Fibroblast of skin of left biceps (primary cell): Measurements from ENCODE around the gene ASTE1.
"Not testable (repeated sequence)": the region's sequence is repeated elsewhere in the genome, so short reads cannot be mapped to it uniquely, and the experiment has no call there.

Experiments used
- DNase-seq, 2 experiments: peaks; one replicate each; pipeline ENCODE4 v3.0.0-alpha.2; 2013; ENCODE audit warnings: low read depth in 2 of 2

The ASTE1 gene, protein sequence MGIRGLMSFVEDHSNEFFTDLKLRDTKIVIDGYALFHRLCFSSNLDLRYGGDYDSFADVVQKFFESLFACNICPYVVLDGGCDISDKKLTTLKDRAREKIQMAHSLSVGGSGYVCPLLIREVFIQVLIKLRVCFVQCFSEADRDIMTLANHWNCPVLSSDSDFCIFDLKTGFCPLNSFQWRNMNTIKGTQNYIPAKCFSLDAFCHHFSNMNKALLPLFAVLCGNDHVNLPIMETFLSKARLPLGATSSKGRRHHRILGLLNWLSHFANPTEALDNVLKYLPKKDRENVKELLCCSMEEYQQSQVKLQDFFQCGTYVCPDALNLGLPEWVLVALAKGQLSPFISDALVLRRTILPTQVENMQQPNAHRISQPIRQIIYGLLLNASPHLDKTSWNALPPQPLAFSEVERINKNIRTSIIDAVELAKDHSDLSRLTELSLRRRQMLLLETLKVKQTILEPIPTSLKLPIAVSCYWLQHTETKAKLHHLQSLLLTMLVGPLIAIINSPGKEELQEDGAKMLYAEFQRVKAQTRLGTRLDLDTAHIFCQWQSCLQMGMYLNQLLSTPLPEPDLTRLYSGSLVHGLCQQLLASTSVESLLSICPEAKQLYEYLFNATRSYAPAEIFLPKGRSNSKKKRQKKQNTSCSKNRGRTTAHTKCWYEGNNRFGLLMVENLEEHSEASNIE

GRCh38 chr3:131026321-131027151, at the start of gene ASTE1, which contains the start of gene NEK11:
Gene ASTE1 (minus strand): TSS chr3:131026825. CDS start chr3:131025306, 1,519 bp downstream.
Gene NEK11 (plus strand): TSS chr3:131026877. CDS start chr3:131029709, 2,832 bp downstream.
- DNase-seq, result peak; percentile 40 to 50

DNA sequence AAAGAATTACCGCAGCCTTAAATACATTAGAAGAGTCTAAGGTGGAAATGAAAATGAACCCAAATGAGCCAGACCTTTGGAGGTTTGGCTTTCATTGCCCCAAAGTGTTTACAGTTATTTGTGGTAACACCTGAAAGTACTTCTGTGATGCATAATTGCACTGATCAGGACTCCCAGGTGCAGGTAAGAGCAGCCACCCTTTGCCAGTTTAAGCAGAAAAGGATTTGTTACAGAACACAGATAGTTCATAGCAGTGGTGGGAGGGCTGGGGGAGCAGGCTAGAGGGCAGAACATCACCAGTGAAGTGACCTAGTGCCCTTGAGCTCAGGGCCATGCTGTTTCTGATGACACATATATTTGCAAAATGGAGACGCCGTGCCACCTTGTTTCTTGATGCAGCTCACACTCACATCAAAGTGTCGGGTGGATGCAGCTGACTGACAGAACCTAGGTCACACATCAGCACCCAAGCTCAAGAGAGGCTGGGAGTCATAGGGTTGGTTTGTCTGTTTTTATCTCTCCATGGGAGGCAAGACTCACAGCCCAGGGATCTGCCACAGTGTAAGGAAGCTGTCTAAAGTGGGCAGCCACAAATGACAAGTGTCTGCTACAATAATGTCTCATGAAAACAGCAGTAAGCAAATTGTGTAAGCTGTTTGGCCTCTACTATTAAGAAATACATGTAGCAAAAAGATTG, 49.2 kb upstream of the ASTE1 start:
- DNase-seq, result no peak

DNA sequence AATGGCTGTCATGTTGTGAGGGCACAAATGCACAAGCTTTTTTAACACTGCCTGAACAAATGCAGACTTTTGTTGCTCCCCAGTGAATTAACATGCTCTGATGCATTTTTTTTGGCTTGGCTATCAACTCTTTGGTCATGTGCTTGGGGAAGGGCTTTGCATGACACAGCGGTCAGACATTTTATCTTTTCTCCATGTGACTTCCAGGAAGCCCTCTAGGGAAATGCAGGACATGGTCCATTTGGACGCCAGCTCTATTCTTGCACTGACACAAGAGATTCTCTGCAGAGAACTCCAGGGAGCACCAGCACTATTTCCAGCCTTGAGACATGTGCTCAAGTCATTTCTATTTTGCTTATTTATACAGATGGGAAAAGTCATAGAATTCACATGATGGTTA, 46.2 kb upstream of the ASTE1 start:
- DNase-seq, result no peak

DNA sequence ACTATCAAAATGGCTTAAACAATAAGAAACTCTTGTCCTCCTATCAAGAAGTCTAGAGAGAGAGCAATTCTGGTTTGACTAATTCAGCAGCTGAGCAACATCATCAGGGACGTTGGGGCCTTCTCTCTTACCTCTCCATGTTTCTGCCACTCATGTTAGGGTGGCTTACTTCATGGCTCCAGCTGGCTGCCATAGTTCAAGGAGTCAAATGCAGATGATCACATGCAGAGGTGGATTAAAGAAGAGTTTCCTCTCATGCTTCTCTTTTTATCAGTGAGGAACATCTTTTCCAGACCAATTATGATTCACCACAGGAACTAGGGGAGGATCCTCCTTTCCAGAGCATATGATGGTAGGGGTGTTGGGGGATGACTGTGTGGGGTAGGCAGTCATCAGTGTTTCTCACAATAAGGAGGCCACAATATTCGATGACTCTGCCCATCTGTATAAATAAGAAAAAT, 45.5 kb upstream of the ASTE1 start:
- no peak for DNase-seq

DNA sequence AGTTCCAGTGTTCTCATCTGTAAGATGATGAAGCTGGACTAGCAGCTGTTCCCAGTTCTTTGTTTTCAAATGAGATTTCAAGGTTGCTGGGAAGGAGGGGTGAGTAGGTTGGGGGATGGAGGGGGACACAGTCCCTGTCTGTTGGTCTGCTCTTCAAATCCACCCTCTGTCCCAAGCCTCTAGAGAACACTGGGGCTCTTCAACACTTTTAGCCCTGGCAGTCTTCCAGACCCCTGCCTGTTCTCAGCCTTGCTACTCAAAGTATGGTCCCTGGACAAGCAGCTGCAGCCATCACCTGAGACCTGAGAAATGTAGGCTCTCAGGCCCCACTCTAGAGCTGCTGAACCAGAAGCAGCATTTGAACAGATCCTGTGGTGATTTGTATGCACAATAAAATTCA, 41.4 kb upstream of the ASTE1 start:
- no peak for DNase-seq

GRCh38 chr3:131053043-131053859, 26.6 kb upstream of the ASTE1 start:
- DNase-seq, result no peak

- no peak for DNase-seq
These were observed 23.4 kb upstream of the ASTE1 start for GRCh38 chr3:131050001-131050400.

- DNase-seq, result no peak
These were observed 21.4 kb upstream of the ASTE1 start for GRCh38 chr3:131048030-131048429.

DNA sequence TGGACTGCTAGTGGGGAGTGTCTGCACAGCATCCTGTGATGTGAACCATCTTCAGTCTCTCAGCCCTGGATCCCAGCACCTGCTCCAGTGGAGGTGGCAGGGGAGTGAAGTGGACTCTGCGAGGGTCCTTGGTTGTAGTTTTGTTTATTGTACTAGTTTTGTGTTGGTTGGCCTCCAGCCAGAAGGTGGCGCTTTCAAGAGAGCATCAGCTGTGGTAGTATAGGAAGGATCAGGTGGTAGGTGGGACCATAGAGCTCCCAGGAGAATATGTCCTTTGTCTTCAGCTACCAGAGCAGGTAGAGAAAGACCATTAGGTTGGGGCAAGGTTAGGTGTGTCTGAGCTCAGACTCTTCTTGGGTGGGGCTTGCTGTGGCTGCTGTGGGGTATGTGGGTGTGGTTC, 21.0 kb upstream of the ASTE1 start:
- DNase-seq, result no peak

GRCh38 chr3:131042271-131042985, 15.8 kb upstream of the ASTE1 start:
- not testable (repeated sequence) for DNase-seq

DNA sequence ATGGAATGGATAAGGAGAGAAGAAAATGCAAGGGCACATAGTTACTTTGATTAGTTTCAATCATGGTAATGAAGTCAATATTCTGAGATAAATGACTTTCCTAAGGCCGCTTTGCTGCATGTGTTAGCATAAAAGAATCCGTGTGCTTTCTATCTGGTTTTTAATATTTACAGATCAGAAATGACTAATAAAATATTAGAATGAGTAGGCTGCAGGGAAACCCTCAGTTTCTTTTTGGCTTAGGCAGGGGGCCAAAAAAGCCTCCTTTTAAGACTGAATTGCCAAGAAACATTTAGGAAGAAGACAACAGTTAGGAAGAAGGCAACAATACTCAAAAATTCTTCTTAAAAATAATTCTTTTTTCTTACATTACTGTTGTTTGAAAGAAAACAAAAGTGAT, 11.7 kb upstream of the ASTE1 start:
- no peak for DNase-seq

- DNase-seq, result no peak
These were observed 10.4 kb upstream of the ASTE1 start for GRCh38 chr3:131036986-131037385.

DNA sequence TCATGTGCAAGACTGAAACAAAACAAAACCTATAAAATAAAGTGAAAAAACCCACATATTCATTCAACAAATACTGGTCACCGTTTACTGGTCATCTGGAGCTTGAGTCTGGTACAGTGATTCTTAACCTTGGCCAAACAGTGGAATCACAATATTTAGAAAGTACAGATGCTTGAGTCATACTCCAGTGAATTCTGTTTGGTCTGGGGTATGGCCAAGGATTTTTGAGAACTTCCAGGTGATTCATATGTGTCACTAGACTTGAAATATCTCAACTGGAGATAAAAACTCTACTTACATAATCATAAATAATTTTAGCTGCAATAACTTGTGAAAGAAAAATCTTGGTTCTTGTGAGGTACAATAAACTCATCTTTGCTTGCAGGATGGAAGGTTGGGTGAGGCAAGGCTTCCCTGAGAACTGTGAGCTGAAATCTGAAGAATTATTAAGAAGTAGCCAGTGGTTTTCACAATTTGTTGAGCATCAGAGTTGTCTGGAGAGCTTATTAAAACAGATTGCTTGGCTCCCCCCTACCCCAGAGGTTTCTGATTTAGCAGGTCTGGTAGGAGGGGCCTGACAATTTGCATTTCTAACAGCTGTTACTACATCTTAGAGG, 9.7 kb upstream of the ASTE1 start:
- no peak for DNase-seq

GRCh38 chr3:131033480-131034080, 7.0 kb upstream of the ASTE1 start:
- DNase-seq, result no peak

- DNase-seq, result peak in 1 of 2 experiments; percentile 26
These were observed 5.0 kb upstream of the ASTE1 start for GRCh38 chr3:131031660-131032059.

DNA sequence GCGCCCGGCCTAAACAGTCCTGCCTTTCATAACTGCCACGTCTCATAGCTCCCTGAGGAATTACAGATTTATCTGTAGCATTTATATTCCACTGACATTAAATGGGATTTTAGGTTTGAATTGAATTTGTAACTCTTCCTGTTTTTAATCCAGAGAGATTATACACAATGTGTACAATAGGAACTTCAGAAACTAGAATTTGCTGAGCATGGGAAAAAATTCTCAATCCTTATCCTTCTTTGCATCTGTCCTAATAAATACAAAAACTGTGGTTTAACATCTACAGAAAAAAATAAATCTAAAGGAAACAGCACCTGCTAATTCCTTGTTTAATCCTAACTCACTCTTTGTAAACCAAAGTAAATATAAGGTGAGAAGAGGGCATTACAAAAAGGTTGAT, 2.2 kb upstream of the ASTE1 start:
- no peak for DNase-seq

DNA sequence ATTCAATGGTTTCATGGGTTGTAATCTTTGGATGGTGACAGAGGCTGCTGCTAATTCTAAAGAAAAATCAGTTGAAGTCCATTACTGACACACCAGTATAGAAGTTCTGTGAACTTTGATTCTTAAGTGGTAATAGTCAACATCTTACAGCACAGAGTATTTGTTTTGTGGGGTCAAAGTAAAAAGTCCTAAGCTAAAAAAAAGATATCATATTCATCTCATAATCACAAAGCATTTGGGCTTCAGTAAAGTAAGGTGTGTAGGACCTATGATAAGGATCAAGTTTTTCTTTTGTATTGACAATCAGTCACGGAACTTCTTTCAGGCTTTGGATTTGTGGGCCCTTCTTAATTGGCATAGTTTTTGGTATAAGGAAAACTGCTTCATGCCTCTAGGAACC, 1.1 kb downstream of the ASTE1 start:
- DNase-seq, result no peak

- DNase-seq, result no peak
These were observed 6.4 kb downstream of the ASTE1 start for GRCh38 chr3:131020122-131020693.

DNA sequence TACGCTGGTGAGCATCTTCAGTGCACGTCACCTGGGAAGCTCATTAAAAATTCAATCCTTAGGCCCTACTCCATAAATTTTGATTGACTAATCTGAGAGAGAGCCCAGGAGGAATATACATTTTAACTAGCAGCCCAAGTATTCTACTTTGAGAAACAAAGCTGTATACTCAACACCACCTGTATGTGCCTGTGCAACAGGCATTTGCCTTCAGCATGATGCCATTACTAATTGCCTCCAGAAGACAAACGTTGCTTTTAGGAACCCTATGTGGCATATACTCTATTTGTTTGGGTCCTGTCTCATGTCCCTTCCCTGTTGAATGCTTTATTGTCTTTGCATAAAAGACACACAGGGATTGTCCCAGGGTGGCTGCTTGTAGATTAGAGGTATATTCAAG, 7.7 kb downstream of the ASTE1 start:
- DNase-seq, result no peak
